Fibroblast of lung (primary cell): ENCODE data around the gene SORBS1. TPM values are rescaled to one million over a fixed set of nuclear protein-coding genes. Genes with fewer than 3 reads are reported as not detected.

ENCODE experiments used
- DNase-seq, 2 donors: peaks; one replicate each; pipeline versions ENCODE4 v3.0.0 to v3.0.0-alpha.2; 2010; ENCODE audit warnings: low read depth in 2 of 2
- H2AFZ ChIP-seq: 2 replicates; pipeline ENCODE4 v1.5.1; 2012; ENCODE audit warnings: low read length, control low read depth, inconsistent platforms
- H3K27ac ChIP-seq: 2 replicates; pipeline ENCODE4 v1.5.1; 2011; ENCODE audit warnings: low read length, control low read depth; ENCODE audit not compliant: insufficient read depth
- H3K27me3 ChIP-seq: 2 replicates; pipeline ENCODE4 v1.5.1; 2011; ENCODE audit warnings: mild to moderate bottlenecking, low read length; ENCODE audit not compliant: control insufficient read depth, insufficient read depth
- H3K36me3 ChIP-seq: 2 replicates; pipeline ENCODE4 v1.5.1; 2011; ENCODE audit warnings: low read length; ENCODE audit not compliant: control insufficient read depth, insufficient read depth
- H3K4me1 ChIP-seq: 2 replicates; pipeline ENCODE4 v1.5.1; 2011; ENCODE audit warnings: low read length; ENCODE audit not compliant: control insufficient read depth, insufficient read depth; ENCODE audit errors: extremely low read depth
- H3K4me2 ChIP-seq: 2 replicates; pipeline ENCODE4 v1.5.1; 2011; ENCODE audit warnings: low read length, control low read depth; ENCODE audit not compliant: insufficient read depth; ENCODE audit errors: extremely low read depth
- H3K4me3 ChIP-seq, 4 experiments: fragments of 200-600 bp in 1 of 4; sonication (generic) in 1 of 4; replicated peaks in 1 of 4; 2 replicates each; pipeline ENCODE4 v1.5.1; 2011 to 2016; ENCODE audit warnings: low read length in 4 of 4, low read depth in 3 of 4, mild to moderate bottlenecking in 3 of 4, control low read depth in 2 of 4, inconsistent platforms in 1 of 4, mixed read lengths in 1 of 4; ENCODE audit not compliant: insufficient read depth in 1 of 4; ENCODE audit errors: control extremely low read depth in 1 of 4
- H3K79me2 ChIP-seq: 2 replicates; pipeline ENCODE4 v1.5.1; 2012; ENCODE audit warnings: mild to moderate bottlenecking, low read length, inconsistent platforms; ENCODE audit not compliant: control insufficient read depth, insufficient read depth
- H3K9ac ChIP-seq: 2 replicates; pipeline ENCODE4 v1.5.1; 2011; ENCODE audit warnings: mild to moderate bottlenecking, low read length, control low read depth; ENCODE audit not compliant: insufficient read depth
- H3K9me3 ChIP-seq: 2 replicates; pipeline ENCODE4 v1.5.1; 2012; ENCODE audit warnings: low read depth, low read length; ENCODE audit not compliant: control insufficient read depth, insufficient read depth
- H4K20me1 ChIP-seq: 2 replicates; pipeline ENCODE4 v1.5.1; 2011; ENCODE audit warnings: low read length; ENCODE audit not compliant: control insufficient read depth, insufficient read depth; ENCODE audit errors: extremely low read depth
- EZH2 ChIP-seq: IDR thresholded peaks from 2 replicates; pipeline ENCODE4 v1.5.1; 2012; ENCODE audit warnings: low read length, control low read depth, mild to moderate bottlenecking; ENCODE audit errors: missing control alignments
- polyA plus RNA-seq, 2 donors: library from polyadenylated mRNA; depleted of rRNA in 1 of 2; stranded (reverse) in 1 of 2; unstranded in 1 of 2; fragments of >200 nt; gene quantifications; 2 replicates each; pipeline ENCODE4 v1.2.1, GENCODE V29; 2011 to 2012; ENCODE audit warnings: missing spikeins in 1 of 2
- total RNA-seq: library from RNA; depleted of rRNA; stranded (reverse); fragments of >200 nt; gene quantifications from 2 replicates; pipeline ENCODE4 v1.2.1, GENCODE V29; 2014
- TF ChIP-seq, protein P1 (sequence below), 2 donors: IDR thresholded peaks in 1 of 2; conservative IDR thresholded peaks in 1 of 2; 1 replicate in 1 of 2; 2 replicates in 1 of 2; pipeline ENCODE4 v1.5.1; 2011 to 2012; ENCODE audit warnings: low read length in 2 of 2, control low read depth in 1 of 2, inconsistent platforms in 1 of 2, low read depth in 1 of 2, mild to moderate bottlenecking in 1 of 2

SORBS1 gene
- total and polyA plus RNA-seq, 2 donors (not counting 1 experiment from before 2014, with no cell fraction given), result 0.33 to 0.50 TPM

DNA sequence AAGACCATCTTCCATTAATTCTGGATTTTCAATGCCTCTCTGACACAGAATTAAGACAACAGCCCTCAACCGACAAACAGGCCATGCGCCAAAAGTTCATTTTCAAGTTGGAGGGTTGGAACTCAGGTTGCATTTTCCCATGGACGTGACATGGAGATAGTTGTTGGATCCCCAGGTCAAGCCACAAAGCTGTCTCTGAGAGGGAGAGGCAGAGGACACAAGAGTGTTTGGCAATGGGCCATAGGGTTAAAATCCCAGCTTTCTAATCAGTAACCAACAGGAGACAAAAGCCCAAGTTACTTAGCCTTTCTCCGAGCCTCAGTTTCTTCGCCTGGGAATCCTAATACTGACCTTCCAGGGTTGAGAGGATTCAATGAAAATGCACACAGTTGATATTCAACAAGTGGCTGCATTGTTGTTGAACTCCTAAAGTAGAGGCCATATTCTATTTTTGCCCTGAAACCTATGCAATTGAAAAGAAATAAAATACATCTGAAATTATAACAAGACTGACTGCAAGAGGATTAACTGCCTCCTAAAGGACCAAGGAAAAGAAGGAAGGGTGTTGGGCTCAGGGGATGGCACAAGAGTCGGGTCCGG is 44.3 kb downstream of the SORBS1 start:
- H3K4me1 ChIP-seq, result no peaks in the 10 kb centered on the region
- no peak for TF ChIP-seq EZH2
- TF ChIP-seq, protein P1, sequence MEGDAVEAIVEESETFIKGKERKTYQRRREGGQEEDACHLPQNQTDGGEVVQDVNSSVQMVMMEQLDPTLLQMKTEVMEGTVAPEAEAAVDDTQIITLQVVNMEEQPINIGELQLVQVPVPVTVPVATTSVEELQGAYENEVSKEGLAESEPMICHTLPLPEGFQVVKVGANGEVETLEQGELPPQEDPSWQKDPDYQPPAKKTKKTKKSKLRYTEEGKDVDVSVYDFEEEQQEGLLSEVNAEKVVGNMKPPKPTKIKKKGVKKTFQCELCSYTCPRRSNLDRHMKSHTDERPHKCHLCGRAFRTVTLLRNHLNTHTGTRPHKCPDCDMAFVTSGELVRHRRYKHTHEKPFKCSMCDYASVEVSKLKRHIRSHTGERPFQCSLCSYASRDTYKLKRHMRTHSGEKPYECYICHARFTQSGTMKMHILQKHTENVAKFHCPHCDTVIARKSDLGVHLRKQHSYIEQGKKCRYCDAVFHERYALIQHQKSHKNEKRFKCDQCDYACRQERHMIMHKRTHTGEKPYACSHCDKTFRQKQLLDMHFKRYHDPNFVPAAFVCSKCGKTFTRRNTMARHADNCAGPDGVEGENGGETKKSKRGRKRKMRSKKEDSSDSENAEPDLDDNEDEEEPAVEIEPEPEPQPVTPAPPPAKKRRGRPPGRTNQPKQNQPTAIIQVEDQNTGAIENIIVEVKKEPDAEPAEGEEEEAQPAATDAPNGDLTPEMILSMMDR (conservative IDR thresholded peaks at IDR 0.05 in 1 of 2, IDR thresholded peaks at IDR 0.05 in 1 of 2; ENCODE audit: low read depth in 1 of 2, low read length in 2 of 2), result no peak
- no peaks in the 10 kb centered on the region for H4K20me1 ChIP-seq
- no peaks in the 10 kb centered on the region for H3K36me3 ChIP-seq
- H3K27ac ChIP-seq, result no peak overlapping the region
- no peaks in the 10 kb centered on the region for H3K79me2 ChIP-seq
- H2AFZ ChIP-seq, result no peak overlapping the region
- H3K9ac ChIP-seq, result no peak overlapping the region
- H3K4me2 ChIP-seq, result no peak overlapping the region
- no peak for DNase-seq
- no peaks in the 10 kb centered on the region for H3K9me3 ChIP-seq
- no peak overlapping the region for H3K4me3 ChIP-seq
- no peaks in the 10 kb centered on the region for H3K27me3 ChIP-seq

DNA sequence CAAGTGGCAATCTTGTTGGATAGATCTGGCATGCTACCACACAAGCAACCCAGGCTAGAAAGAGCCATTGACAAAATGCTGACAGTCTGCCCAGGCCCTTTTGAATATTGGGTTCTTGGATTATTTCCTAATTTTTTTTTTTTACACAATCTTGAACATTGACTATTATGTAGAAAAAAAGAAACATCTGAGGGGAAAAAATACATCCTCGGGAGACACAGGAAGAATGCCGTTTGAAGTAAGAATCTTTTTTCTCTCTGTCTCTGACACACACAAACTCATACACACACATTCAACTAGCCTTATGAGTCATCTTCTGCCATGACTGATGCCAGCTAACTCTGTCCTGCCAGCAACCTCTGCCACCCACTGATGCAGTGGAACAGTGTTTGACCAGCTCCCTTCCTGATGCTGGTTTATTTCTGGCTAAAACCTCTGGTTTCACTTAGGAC is 47.2 kb downstream of the SORBS1 start:
- peak; percentile 27 to 83 for DNase-seq
- Histone ChIP-seq H3K27me3 (no peaks in the 10 kb centered on the region), H3K9ac (no peak overlapping the region), H3K27ac (no peak overlapping the region), H3K4me2 (no peak overlapping the region), H3K36me3 (no peaks in the 10 kb centered on the region), H3K4me1 (no peaks in the 10 kb centered on the region), H3K4me3 (no peak overlapping the region), H3K9me3 (no peaks in the 10 kb centered on the region), H3K79me2 (no peaks in the 10 kb centered on the region), H2AFZ (no peak overlapping the region), H4K20me1 (no peaks in the 10 kb centered on the region)
- TF ChIP-seq EZH2, result no peak
- TF ChIP-seq, protein P1 (conservative IDR thresholded peaks at IDR 0.05 in 1 of 2, IDR thresholded peaks at IDR 0.05 in 1 of 2; ENCODE audit: low read depth in 1 of 2, low read length in 2 of 2), result no peak

DNA sequence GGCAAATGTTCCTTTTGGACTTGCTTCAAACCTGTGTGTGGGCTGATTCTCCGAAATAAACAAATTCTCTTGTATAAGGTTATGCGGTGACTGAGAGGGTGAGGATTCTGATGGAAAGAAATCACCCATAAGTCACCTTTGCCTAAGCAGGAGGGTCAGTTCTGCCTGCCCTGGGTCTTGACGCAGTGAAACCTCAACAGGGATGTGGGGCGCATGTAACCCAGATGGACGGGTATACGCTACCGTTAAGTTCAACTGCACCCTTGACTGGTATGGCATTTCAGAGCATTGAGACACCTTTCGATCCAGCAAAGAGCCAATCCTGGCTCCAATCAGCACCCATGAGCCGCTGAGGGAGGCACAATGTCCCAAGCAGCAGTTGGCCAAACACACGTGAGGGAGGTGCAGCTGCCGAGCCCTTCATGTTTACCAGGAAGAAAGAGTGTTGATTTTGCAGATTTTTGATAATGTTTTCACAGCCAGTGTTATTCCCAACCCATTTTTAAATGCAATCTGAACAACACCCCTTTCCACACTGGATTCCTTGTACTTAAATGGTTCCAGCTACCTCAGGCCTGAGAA is 48.1 kb downstream of the SORBS1 start:
- Histone ChIP-seq H2AFZ (no peak overlapping the region), H3K4me3 (no peak overlapping the region), H3K4me1 (no peaks in the 10 kb centered on the region), H3K27me3 (no peaks in the 10 kb centered on the region), H3K4me2 (no peak overlapping the region), H3K9me3 (no peaks in the 10 kb centered on the region), H3K9ac (no peak overlapping the region), H3K36me3 (no peaks in the 10 kb centered on the region), H3K27ac (no peak overlapping the region), H4K20me1 (no peaks in the 10 kb centered on the region), H3K79me2 (no peaks in the 10 kb centered on the region)
- DNase-seq, result no peak
- TF ChIP-seq, protein P1 (conservative IDR thresholded peaks at IDR 0.05 in 1 of 2, IDR thresholded peaks at IDR 0.05 in 1 of 2; ENCODE audit: low read depth in 1 of 2, low read length in 2 of 2), result no peak
- TF ChIP-seq EZH2, result no peak
